Uterus (tissue), 2 donors: ENCODE data around the gene PLA2G7.

Experiments
- POLR2A ChIP-seq, 2 donors: fragments of 450-650 bp; IDR thresholded peaks; one replicate each; pipeline ENCODE4 v1.6.1; 2016; ENCODE audit warnings: antibody characterized with exemption in 2 of 2, mild to moderate bottlenecking in 1 of 2, moderate library complexity in 1 of 2
- TF ChIP-seq, protein P1 (sequence below), 4 experiments: fragments of 200-600 bp in 2 of 4; fragments of 450-650 bp in 2 of 4; sonication (generic) in 2 of 4; IDR thresholded peaks; one replicate each; pipeline ENCODE4 v1.5.1; 2016 to 2019; ENCODE audit warnings: antibody characterized with exemption in 4 of 4, mild to moderate bottlenecking in 2 of 4, moderate library complexity in 1 of 4

DNA sequence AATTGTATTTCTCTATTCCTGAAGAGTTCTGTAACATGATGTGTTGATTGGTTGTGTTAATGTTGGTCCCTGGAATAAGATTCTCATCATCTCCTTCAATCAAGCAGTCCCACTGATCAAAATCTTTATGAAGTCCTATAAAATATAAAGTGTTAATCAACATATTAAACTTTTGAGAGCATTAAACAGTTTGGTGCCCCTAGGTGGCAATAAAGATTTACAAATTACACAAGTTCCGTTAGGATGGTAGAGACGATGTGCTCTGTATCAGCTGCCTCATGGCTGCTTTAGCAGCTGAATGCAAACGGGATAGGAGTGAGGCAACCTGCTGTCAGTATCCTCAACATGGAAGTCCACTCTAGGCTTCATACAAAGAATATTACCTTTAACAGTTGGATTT, 30.6 kb downstream of the PLA2G7 start:
- TF ChIP-seq, protein P1, sequence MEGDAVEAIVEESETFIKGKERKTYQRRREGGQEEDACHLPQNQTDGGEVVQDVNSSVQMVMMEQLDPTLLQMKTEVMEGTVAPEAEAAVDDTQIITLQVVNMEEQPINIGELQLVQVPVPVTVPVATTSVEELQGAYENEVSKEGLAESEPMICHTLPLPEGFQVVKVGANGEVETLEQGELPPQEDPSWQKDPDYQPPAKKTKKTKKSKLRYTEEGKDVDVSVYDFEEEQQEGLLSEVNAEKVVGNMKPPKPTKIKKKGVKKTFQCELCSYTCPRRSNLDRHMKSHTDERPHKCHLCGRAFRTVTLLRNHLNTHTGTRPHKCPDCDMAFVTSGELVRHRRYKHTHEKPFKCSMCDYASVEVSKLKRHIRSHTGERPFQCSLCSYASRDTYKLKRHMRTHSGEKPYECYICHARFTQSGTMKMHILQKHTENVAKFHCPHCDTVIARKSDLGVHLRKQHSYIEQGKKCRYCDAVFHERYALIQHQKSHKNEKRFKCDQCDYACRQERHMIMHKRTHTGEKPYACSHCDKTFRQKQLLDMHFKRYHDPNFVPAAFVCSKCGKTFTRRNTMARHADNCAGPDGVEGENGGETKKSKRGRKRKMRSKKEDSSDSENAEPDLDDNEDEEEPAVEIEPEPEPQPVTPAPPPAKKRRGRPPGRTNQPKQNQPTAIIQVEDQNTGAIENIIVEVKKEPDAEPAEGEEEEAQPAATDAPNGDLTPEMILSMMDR (IDR thresholded peaks at IDR 0.05) = no peak
- TF ChIP-seq POLR2A (IDR thresholded peaks at IDR 0.05) = no peak
